Measurements from ENCODE around the gene UAP1L1. TPM values are rescaled to one million over a fixed set of nuclear protein-coding genes. Genes with fewer than 3 reads are reported as not detected.

UAP1L1 gene
- total and polyA plus RNA-seq, 9 of the 15 experiments (the other 6 are each of a cell fraction or from before 2014, with no cell fraction given), result 0.20 to 8.6 (median 3.7) TPM

DNA sequence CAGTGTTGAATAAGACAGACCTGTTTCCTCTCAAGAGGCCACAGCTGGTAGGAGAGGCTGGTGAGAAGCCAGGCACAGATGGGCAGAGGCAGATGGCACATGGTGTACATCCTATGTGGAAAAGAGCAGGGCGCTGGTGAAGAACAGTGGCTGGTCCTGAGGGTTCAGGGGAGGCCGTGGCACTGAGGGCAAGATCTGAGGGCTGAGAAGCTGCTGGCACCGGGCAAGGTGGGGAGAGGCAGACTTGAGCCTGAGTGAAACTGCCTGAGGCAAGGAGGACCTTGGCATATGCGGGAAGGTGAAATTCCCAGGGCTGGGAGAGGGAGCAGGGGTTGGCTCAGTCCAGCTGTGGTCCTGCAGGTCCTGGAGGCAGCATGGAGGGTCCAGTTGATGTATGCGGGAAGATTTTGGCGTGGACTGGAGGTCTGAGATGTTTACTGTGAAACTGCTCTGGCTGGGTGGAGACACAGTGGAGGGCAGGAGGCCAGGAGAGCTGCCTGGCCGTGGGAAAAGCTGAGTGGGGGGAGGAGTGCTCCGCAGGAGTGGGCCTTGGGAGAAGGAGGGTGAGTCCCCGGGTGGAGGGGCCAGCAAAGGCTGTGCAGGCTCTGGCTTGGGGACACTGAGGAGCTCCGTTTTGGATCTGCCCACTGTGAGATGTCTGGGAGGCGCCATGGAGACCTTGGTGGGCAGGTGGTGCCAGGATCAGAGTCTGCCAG is 12.1 kb downstream of the UAP1L1 start:
- in situ Hi-C loops (cut with MboI) (no loop called here), intact Hi-C loops (cut with micrococcal nuclease) (no loop called here)
- Histone ChIP-seq H2AFZ (ENCODE audit: low read depth, low read length) (no peak overlapping the region), H3K9me3 (replicated peaks; ENCODE audit: control insufficient read depth, insufficient read depth, low read depth, low read length) (no peaks in the 10 kb centered on the region), H3K9me1 (ENCODE audit: control insufficient read depth, insufficient read depth, low read length) (no peaks in the 10 kb centered on the region), H3K36me3 (ENCODE audit: control insufficient read depth, insufficient read depth, low read length) (peaks cover 34% of the 10 kb centered on the region), H3K4me1 (replicated peaks in 1 of 2; ENCODE audit: control insufficient read depth in 2 of 2, insufficient read depth in 2 of 2, low read length in 2 of 2) (peaks cover 19 to 39% of the 10 kb centered on the region in 2 experiments; a peak in 4 of 5 replicates), H3K4me2 (ENCODE audit: insufficient read depth, low read length) (no peak overlapping the region), H3K27me3 (ENCODE audit: control insufficient read depth in 2 of 2, insufficient read depth in 2 of 2, low read length in 2 of 2) (no peaks in the 10 kb centered on the region), H3K79me2 (ENCODE audit: control insufficient read depth, insufficient read depth, low read length) (peaks cover 30% of the 10 kb centered on the region), H3K4me3 (no peak overlapping the region), H3K27ac (ENCODE audit: extremely low read depth, low read depth, low read length) (no peak overlapping the region), H4K20me1 (replicated peaks; ENCODE audit: control insufficient read depth, insufficient read depth, low read length) (no peaks in the 10 kb centered on the region), H3K9ac (ENCODE audit: insufficient read depth in 1 of 2, low read depth in 2 of 2, low read length in 2 of 2) (peak overlapping the region in 1 of 2 experiments; percentile 77; a peak in 2 of 4 replicates)
- BruUV-seq (replicated peaks), result no TSS peak
- FAIRE-seq (no peak), ATAC-seq (no peak), DNase-seq (ENCODE audit: extremely low read depth in 1 of 4, low spot score in 3 of 4) (no peak)
- POLR2A ChIA-PET, result interaction anchor here (1.0 to 3.3 kb wide), 5 partner anchors 8 to 34 kb away, joined by 3 to 18 read pairs (median 5); partner anchors contain the start of gene UAP1L1
- CTCF ChIA-PET (ENCODE audit: low intra/inter-chr PET ratio), result no interaction called here
- WGBS (ENCODE audit: insufficient coverage, low coverage, missing lambda C conversion rate), result 76% methylated on average over 10 of the region's 11 CpGs
- TF ChIP-seq BCL6 (CRISPR knock-in tag; IDR thresholded peaks at IDR 0.05), result no peak
- TF ChIP-seq, protein P1, sequence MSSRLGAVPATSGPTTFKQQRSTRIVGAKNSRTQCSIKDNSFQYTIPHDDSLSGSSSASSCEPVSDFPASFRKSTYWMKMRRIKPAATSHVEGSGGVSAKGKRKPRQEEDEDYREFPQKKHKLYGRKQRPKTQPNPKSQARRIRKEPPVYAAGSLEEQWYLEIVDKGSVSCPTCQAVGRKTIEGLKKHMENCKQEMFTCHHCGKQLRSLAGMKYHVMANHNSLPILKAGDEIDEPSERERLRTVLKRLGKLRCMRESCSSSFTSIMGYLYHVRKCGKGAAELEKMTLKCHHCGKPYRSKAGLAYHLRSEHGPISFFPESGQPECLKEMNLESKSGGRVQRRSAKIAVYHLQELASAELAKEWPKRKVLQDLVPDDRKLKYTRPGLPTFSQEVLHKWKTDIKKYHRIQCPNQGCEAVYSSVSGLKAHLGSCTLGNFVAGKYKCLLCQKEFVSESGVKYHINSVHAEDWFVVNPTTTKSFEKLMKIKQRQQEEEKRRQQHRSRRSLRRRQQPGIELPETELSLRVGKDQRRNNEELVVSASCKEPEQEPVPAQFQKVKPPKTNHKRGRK (tag; IDR thresholded peaks at IDR 0.05), result no peak
- 0 out of 2 replicates have a peak, but pooled peaks have one; percentile 6 for TF ChIP-seq POLR2G (IDR thresholded peaks at IDR 0.05; ENCODE audit: low read depth, low read length)
- TF ChIP-seq, protein P2, sequence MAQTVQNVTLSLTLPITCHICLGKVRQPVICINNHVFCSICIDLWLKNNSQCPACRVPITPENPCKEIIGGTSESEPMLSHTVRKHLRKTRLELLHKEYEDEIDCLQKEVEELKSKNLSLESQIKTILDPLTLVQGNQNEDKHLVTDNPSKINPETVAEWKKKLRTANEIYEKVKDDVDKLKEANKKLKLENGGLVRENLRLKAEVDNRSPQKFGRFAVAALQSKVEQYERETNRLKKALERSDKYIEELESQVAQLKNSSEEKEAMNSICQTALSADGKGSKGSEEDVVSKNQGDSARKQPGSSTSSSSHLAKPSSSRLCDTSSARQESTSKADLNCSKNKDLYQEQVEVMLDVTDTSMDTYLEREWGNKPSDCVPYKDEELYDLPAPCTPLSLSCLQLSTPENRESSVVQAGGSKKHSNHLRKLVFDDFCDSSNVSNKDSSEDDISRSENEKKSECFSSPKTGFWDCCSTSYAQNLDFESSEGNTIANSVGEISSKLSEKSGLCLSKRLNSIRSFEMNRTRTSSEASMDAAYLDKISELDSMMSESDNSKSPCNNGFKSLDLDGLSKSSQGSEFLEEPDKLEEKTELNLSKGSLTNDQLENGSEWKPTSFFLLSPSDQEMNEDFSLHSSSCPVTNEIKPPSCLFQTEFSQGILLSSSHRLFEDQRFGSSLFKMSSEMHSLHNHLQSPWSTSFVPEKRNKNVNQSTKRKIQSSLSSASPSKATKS (CRISPR knock-in tag; IDR thresholded peaks at IDR 0.05), result no peak
- no peak for TF ChIP-seq HNRNPH1 (optimal IDR thresholded peaks at IDR 0.05; ENCODE audit: low read depth, low read length)
- 0 out of 2 replicates have a peak, but pooled peaks have one; percentile 13 for TF ChIP-seq RBFOX2 (IDR thresholded peaks at IDR 0.05; ENCODE audit: low read depth, low read length)
- no peak for TF ChIP-seq BRD9 (IDR thresholded peaks at IDR 0.05; ENCODE audit: low read depth, partially characterized antibody)
- no peak for TF ChIP-seq TCF7L2 (IDR thresholded peaks at IDR 0.05; ENCODE audit: low read depth, low read length)

All from K562 (cell line).